Activated CD4-positive, CD25-positive, alpha-beta regulatory T cell treated with anti-CD3 and anti-CD28 coated beads, Interleukin-2, amount 50 U/mL, for 24 hours (primary cell): ENCODE data around the gene GNAZ.
"Not testable (repeated sequence)": the region's sequence is repeated elsewhere in the genome, so short reads cannot be mapped to it uniquely, and the experiment has no call there.

Experiments used
- ATAC-seq, 2 donors: fragments of 150-1000 bp; cut with Tn5 transposase; one replicate each; pipeline ENCODE4 v1.10.0; 2021; ENCODE audit warnings: mild to moderate bottlenecking in 1 of 2, moderate library complexity in 1 of 2

Gene GNAZ

DNA sequence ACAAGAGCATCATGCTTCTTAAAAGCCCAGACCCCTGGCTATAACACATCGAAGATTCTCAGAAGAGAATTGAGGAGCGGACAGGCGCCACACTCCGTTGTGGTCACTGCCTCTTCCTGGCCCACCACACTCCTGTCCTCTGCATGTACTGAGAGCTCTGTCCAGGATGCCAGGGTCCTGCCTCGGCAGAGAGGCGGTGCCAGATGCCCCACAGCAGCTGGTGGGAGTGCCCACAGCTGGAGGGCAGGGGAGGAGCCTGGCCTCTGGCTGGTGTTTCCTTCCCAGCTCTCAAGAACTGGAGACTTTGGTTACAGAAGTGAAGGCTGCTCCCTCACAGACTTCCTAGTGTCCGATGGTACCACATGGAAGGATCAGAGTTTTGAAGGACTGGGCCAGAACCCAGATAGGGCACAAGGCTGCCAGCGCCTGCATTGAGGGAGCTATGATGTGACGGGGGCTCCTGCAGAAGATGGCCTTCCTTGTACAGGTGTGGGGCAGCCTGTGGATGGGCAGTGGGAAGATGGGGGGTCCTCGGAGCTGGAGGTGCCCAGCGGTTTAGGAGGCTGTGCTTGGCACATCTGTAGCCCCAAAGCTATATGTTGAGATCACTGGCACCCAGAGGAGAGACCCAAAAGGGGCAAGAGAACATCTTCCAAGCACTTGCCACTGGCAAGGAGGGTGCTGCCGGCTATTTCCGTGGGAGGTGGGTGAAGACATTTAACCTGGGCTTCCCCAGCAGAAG lies 52.1 kb downstream of the GNAZ start:
- ATAC-seq, result no peak

DNA sequence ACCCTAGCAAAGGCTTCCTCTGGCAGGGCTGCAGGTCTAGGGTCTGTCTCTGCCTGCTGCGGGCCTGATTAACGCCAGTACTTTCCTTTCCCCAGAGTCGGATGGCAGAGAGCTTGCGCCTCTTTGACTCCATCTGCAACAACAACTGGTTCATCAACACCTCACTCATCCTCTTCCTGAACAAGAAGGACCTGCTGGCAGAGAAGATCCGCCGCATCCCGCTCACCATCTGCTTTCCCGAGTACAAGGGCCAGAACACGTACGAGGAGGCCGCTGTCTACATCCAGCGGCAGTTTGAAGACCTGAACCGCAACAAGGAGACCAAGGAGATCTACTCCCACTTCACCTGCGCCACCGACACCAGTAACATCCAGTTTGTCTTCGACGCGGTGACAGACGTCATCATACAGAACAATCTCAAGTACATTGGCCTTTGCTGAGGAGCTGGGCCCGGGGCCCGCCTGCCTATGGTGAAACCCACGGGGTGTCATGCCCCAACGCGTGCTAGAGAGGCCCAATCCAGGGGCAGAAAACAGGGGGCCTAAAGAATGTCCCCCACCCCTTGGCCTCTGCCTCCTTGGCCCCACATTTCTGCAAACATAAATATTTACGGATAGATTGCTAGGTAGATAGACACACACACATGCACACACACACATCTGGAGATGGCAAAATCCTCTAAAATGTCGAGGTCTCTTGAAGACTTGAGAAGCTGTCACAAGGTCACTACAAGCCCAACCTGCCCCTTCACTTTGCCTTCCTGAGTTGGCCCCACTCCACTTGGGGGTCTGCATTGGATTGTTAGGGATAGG lies 52.9 kb downstream of the GNAZ start:
- ATAC-seq, result no peak

DNA sequence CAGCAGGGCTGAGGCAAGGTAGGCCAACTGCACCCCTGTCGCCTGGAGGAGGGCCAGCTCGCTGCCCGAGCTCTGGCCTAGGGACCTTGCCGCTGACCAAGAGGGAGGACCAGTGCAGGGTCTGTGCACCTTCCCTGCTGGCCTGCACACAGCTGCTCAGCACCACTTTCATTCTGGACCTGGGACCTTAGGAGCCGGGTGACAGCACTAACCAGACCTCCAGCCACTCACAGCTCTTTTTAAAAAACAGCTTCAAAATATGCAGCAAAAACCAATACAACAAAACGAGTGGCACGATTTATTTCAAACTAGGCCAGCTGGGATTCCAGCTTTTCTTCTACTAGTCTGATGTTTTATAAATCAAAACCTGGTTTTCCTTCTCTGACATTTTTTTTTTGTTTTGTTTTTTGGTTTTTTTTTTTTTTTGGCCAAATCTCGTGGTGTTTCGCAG lies 53.5 kb downstream of the GNAZ start:
- no peak for ATAC-seq

DNA sequence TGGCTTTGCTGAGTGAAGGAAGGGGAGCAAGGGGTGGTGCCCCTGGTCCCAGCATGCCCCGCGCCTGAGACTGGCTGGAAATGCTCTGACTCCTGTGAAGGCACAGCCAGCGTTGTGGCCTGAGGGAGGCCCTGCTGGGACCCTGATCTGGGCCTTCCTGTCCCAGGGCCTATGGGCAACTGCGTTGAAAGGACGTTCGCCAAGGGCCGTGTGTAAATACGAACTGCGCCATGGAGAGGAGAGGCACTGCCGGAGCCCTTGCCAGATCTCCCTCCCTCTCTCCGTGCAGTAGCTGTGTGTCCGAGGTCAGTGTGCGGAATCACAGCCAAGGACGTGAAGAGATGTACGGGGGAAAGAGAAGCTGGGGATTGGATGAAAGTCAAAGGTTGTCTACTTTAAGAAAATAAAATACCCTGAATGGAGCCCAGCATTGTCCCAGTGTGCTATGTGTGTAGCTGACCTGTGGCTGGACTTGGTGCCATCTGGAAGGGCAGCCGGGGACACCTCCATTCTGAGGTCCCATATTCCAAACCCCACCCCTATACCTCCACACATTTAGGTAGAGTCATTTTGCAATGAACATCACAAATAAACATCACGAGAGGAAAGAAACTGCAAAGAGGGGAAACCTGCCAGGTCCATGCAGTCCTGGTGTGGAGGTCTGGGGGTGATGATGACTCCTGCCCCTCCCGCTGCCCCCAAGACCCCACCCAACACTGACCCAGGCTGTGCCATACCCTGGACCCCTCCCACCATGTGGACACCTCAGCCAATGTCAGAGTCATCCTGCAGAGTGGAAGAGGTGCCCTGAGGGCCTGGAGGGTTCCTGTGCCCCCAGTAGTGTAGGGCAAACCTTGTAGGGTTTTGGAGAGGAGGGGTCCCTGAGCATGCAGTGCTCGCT lies 54.5 kb downstream of the GNAZ start:
- ATAC-seq, result no peak

DNA sequence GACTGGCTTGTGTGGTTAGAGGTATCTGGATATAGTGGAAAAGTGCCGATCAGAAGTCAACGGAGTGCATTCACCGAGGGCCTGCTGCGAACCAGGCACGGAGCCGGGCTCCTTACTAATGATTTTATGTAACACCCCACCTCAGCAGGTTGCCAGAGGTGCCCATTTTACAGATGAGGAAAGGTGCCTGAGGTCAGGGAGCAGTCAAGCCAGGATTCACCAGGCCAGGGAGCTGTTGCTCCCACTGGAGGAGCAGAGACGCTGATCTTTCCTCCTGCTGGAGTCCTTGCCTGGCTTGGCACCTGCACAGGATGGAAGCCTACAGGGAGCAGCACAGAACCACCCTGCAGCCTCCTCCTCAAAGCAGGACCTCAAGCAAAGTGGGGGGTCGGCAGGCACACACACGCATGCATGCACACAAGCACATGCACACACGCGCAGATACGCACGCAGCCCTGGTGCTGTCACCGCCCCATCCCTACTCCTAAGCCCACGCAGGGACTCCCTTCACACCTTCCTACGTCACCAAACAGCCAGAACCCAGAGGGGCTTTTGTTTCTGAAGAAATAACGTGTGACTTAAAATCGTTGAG lies 55.3 kb downstream of the GNAZ start:
- no peak for ATAC-seq

- no peak for ATAC-seq
Observed at GRCh38 chr22:23126165-23127054, 56.1 kb downstream of the GNAZ start.

DNA sequence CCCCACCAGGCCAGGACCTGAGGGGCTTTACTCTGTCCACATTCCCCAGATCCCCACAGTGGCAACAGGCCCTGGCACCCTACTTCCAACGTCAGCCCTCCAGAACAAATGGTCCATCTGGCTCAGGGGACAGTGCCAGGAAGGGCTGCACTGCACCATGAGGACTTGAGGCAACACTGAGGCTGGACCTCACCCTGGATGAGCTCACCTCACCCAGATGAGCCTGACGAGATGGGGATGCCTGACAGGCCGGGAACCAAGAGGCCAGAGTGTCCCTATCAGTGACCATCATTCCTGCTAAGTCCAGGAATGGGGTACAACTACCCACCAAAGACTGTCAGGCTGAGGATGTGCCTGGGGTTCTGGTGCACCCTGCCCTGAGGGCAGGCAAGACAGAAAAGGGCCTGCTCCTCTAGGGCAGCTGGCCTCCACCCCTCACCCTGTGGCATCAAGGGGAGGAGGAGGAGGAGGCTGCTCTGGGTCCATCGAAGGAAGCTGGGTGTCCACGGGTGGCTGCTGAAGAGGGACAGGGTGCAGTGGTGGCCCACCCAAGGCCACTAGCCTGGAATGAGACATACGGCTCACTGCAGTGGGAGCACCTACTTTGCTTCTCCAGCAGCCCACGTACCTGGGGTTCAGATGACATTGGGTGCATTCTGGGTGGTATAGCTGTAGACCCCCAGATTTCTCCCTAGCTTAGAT lies 56.9 kb downstream of the GNAZ start:
- no peak for ATAC-seq

DNA sequence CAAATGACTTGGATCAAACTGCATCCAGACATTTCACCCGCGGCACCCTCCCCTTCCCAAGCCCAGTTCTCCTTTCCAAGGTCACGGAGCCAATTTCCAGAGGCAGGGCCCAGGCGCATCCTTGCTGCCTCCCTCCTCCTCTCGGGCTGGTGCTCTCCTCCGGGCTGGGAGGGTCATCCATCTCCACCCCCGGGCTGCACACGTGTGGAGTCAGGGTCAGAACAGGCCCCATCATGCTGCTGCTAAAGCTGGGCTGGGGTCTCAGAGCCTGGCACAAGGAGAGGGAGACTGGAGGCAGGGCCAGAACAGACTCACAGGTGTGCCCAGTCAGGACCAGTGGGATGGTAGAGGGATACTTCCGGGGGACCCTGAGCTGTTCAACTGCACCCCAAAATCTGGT lies 57.5 kb downstream of the GNAZ start:
- ATAC-seq, result no peak

DNA sequence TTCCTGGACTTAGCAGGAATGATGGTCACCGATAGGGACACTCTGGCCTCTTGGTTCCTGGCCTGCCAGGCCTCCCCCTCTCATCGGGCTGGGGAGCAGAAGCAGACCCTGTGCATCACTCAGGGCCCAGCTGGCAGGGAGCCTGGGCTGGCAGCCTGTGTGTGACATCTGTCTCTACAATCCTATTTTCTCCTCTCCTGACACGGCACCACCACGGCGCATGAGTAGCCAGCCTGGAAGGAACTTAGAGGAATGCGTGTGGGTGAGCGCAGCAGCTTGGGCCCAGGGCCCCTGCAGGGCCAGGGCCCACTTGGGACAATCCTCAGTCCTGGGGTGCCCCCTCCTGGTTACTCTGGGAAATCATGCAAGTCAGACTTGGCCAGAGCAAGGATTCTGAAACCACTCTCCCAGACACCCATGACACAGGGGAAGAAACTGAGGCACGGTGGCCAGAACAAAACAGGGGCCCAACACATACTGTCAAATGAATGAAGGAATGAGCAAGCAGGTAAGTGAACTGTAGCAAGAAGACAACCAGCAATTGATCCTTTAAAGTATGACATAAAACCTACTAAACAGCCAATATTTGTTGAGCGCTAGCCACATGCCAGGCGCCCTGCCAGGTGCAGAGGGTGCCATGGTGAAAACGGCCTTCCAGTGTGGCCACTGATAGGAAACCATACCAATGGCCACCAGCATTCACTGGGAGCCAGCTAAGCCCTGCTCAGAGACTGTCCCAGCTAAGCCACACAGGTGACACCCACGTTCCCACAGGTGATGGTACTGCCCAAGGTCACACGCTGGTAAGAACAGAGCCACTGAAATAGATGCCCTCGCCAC lies 58.2 kb downstream of the GNAZ start:
- peak; percentile 63 to 76 for ATAC-seq

DNA sequence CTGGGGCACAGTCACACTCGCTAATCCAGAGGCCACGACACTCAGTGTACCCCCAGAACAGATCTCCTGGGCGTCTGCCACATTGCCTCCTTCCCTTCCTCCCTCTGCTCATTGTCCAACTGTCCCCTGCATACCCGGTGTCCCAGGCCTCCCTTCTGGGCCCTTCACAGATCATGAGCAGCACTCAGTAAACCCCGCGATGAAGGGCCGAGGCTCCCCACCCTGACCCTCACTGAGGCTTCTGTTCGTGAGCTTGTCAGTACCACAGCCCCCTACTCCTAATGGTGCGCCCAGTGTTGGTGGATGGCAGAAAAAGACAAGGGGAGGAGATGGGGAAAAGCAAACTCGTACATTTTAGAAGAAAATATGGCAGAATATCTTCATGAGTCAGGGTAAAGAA lies 58.8 kb downstream of the GNAZ start:
- no peak for ATAC-seq

GRCh38 chr22:23130697-23131096 lies 60.4 kb downstream of the GNAZ start:
- ATAC-seq, result no peak

DNA sequence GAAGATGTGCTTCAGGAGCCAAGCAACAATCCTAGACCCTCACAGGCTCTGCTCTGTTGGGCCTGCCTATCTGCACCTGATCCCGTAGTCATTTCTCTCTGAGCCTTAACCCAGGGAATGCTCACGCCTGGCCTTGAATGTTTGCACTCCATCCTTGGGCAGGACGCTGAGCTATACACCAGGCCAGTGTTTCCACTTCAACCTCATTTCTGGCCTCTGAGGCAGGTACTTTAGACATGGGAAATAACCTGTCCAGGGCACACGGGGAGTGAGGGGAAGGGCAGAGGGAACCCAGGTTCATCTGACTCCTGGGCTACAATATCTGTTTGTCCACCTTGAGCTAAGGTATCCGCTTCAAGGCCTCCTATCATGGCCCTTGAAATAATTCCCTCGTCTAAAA lies 61.6 kb downstream of the GNAZ start:
- no peak for ATAC-seq

DNA sequence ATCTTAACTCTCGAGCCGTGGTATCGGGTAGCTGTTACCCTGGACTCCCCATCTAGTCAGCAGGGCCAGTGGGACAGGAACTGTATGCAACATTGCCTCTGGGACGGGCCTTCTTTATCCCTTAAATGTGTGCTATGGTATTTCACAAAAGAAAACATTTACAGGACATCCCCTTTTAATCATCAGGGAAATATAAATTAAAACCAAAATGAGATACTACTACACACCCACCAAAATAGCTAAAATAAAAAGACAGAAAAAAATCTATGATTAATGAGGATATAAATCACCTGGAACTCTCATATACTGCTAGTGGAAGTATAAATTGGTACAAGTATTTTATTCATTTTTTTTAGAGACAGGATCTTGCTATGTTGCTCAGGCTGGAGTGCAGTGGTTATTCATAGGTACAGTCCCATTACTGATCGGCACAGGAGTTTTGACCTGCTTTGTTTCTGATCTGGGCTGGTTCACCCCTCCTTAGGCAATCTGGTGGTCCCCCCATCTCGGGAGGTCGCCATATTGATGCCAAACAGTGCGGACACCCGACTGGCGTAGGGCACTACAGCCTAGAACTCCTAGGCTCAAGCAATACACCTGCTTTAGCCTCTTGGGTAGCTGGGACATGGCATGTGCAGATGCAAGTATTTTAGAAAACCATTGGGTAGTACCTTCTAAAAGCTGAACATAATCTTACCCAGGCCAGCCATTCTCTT lies 62.2 kb downstream of the GNAZ start:
- ATAC-seq, result no peak

- ATAC-seq, result no peak
Observed at GRCh38 chr22:23133922-23134321, 63.6 kb downstream of the GNAZ start.

- ATAC-seq, result not testable (repeated sequence)
Observed at GRCh38 chr22:23136991-23137390, 66.7 kb downstream of the GNAZ start.

GRCh38 chr22:23137468-23137867 lies 67.1 kb downstream of the GNAZ start:
- ATAC-seq, result no peak

- peak in 1 of 2 donors; percentile 7 for ATAC-seq
Observed at GRCh38 chr22:23137905-23138561, 67.7 kb downstream of the GNAZ start.

DNA sequence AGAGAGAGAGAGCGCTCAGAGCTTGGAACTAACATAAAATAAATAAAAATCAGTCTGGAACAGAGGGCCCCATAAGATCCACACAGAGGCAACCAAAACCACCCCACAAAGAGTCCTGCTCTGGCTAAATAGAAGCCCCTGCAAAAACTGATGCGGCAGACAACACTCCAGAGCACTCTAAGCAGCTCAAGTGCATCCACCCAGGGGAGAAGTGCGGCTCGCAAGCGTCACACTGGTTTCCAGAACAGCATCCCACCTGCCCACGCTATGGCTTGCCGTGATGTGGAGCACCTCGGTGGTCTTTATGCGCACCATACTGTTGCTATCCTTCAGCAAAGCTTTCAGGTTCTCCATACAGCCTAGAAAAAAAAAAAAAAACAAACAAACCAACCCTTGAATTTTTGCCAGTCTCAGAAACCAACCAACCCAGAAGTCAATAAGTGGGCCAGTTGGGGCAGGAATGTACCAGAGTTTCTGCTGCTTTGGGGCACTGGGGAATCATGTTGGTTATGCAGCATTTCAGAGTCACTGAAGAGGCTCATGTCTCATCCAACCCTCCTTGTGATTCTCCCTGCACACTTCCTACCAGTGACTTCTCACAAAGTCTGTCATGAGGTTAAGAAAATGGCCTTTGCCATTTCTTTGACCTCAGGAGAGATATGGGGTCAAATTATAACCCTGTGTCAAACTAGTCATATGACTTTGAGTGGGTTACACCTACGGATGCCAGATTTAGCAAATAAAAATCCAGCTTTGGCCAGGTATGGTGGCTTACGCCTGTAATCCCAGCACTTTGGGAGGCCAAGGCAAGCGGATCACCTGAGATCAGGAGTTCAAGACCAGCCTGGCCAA lies 68.5 kb downstream of the GNAZ start:
- ATAC-seq, result no peak
